G401 (cell line): Measurements from ENCODE around the gene KYAT1. TPM values are rescaled to one million over a fixed set of nuclear protein-coding genes. Genes with fewer than 3 reads are reported as not detected.

Experiments used
- DNase-seq: peaks from one replicate; pipeline ENCODE4 v3.0.0-alpha.2; 2015; ENCODE audit warnings: low spot score
- in situ Hi-C: cut with HindIII; loops from 2 replicates; pipeline ENCODE4 v1.10.0; 2016; ENCODE audit warnings: low sequenced_read_pairs, mixed read lengths
- total RNA-seq: library from RNA; depleted of rRNA; stranded (reverse); fragments of >200 nt; shearing (Covaris generic); gene quantifications from 2 replicates; pipeline ENCODE4 v1.2.3, GENCODE V29; 2014; rRNA removed

KYAT1 gene
- 10.5 and 14.8 TPM in 2 replicates for total RNA-seq

GRCh38 chr9:128881884-128882676, at the start of gene KYAT1, which contains the start of gene LRRC8A:
KYAT1 (minus strand) TSS chr9:128881950; CDS start chr9:128845405, 36,545 bp downstream.
LRRC8A (plus strand) TSS chr9:128882133; CDS start chr9:128907165, 25,032 bp downstream.
- DNase-seq: peak; percentile 97
- in situ Hi-C loops: no loop called here

DNA sequence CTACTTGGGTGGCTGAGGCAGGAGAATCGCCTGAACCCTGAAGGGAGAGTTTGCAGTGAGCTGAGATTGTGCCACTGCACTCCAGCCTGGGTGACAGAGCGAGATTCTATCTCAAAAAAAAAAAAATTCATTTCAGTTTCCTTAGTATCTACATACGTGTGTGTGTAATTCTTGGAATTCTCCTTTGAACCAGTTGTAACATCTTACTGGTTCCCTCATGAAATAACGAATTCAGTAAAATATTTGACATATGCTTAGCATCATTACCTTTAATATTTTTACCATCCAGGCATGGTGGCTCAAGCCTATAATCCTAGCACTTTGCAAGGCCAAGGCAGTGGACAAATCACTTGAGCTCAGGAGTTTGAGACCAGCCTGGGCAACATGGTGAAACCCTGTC, 47.8 kb upstream of the KYAT1 start:
- DNase-seq: no peak
- in situ Hi-C loops: no loop called here

DNA sequence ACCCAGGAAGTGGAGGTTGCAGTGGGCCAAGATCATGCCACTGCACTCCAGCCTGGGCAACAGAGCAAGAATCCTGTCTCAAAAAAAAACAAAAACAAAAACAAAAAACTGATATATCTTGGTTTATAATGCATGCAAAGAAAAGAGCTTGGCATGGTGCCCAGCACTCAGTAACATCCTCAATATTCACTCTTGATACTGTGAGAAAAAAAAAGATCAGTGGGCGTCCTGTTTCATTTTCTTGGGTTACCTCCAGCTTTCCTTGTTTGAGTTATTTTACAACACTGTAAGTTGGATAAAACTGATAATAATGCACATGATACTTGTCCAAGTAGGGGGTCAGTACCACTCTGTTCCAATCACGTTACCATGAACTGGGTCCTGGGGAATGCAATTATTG, 46.9 kb upstream of the KYAT1 start:
- in situ Hi-C loops: no loop called here
- no peak for DNase-seq

DNA sequence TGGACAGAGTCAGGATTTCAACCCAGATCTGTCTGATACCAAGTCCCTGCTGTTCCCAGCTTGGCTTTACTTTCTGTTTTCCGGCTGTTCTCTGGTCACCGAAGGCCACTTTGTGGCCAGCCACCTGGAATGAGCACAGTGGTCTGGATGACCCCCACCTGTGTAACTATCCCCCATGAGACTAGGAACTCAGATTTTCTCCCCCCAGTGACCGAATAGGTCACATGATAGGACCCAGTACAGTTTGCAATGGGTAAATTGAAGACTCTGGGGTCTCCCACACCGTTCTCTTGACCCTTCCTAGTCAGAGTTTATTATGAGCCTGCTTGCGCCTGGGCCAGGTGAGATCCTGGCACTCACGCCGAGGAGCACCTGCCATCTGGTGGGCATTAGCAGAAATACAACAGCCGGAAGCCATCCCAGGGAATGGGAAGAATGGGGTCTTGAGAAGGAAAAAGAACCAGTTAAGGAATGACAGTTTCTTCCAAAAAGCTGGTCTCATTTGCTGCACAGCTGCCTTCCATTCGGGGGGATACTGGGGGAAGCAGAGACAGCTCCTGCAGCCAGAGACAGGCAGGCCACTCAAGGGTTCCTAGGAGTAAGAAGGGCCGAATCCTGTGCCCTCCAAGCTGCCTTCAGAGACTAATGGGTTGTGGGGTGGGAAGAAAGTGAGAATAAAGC, 46.1 kb upstream of the KYAT1 start:
- in situ Hi-C loops: no loop called here

GRCh38 chr9:128923493-128923883, 41.7 kb upstream of the KYAT1 start:
- DNase-seq: no peak
- in situ Hi-C loops: no loop called here

More for the DNA sequence above, 46.1 kb upstream of the KYAT1 start:
- DNase-seq: peak; percentile 72

- in situ Hi-C loops: no loop called here
These were observed 40.4 kb upstream of the KYAT1 start for GRCh38 chr9:128921881-128922763.

GRCh38 chr9:128920381-128921058, 38.8 kb upstream of the KYAT1 start, which contains the start of gene PHYHD1:
PHYHD1 (plus strand) TSS chr9:128920982; CDS start chr9:128922324, 1,342 bp downstream.
- peak; percentile 46 for DNase-seq
- in situ Hi-C loops: no loop called here

More at GRCh38 chr9:128921881-128922763, 40.4 kb upstream of the KYAT1 start:
- peak; percentile 22 for DNase-seq

DNA sequence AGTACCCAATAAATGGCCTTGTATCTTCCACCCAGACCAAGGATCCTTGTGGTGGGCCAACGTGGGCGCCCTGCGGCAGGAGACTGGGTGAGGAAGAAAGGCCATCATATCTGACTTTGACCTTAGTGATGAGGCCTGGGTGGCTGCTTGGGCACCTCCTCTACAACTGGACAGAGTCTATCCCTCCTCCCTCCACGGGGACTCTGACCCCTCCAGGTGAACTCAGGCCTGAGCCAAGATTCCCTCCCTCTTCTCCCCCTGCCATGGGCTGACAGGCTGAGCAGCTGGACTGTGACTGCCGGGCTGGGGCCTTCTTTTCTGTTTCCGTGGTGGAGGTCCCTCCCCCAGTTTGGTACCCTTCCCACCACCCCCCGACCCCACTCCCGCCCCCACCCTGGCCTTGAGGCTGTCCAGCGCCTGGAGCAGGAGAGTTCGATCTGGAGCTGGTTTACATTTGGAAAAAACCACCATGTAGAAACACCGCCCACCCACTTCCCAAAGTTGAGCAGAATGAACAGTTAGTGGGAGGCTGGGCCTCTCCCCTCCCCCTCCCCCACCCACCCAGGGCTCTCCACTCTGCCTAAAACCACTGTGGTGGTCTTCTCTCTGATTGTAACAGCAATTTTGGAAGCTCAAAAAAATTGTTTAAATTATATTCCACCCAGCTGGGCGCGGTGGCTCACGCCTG, 37.8 kb upstream of the KYAT1 start:
- in situ Hi-C loops: no loop called here
- no peak for DNase-seq

GRCh38 chr9:128918921-128919320, 37.2 kb upstream of the KYAT1 start:
- in situ Hi-C loops: no loop called here
- no peak for DNase-seq

- peak; percentile 80 for DNase-seq
- in situ Hi-C loops: no loop called here
These were observed 35.5 kb upstream of the KYAT1 start for GRCh38 chr9:128917151-128917849.

DNA sequence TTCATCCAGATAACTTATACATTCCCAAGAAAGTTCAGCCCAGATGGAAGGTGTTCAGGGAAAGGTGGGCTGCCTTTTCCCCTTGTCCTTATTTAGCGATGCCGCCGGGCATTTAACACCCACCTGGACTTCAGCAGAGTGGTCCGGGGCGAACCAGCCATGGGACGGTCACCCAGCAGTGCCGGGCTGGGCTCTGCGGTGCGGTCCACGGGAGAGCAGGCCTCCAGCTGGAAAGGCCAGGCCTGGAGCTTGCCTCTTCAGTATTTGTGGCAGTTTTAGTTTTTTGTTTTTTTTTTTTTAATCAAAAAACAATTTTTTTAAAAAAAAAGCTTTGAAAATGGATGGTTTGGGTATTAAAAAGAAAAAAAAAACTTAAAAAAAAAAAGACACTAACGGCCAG, 35.0 kb upstream of the KYAT1 start:
- in situ Hi-C loops: no loop called here
- DNase-seq: no peak

GRCh38 chr9:128916204-128916603, 34.5 kb upstream of the KYAT1 start:
- peak; percentile 74 for DNase-seq
- in situ Hi-C loops: no loop called here

GRCh38 chr9:128913995-128914772, 32.4 kb upstream of the KYAT1 start:
- in situ Hi-C loops: no loop called here
- DNase-seq: no peak

DNA sequence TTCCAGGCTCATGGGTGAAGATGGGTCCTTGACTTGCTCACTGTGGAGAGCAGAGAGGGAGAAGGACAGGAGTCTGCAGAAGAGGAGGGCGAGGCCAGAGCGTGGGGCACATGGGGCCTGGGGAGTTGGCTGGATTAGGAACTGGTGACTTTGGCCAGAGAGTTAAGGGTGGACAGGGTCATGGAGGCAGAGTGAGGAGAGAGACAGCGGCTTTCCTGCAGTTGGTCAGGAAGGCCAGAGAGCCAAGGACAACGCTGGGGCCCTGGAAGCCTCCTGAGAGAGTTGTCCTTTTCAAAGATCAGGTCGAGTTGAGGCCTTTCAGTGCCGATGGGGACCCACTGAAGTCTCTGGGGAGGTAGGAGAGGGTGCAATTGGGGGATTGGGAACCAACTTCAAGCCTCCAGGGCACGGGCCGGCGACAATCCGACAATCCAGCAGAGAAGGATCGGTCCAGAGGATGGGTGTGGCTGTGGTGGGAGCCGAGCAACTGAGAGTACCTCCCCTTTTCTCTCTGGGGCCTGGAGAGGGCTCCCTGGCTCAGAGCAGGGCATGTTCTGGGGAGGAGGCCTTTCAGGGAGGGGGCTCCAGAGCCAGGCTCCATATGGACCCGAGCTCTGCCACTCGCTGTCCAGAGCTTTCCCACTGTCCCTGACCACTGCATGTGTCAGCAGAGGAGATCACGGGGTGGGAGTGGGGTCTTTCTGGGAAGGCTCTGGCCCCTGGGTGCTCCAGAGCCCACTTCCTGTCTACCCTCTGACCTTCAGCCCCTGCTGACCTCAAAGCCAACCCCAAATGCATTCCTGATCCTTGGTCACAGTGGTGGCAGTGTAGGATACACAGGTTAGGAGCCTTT, 31.5 kb upstream of the KYAT1 start:
- in situ Hi-C loops: no loop called here
- no peak for DNase-seq

GRCh38 chr9:128912270-128912853, 30.6 kb upstream of the KYAT1 start:
- in situ Hi-C loops: no loop called here
- no peak for DNase-seq

GRCh38 chr9:128911529-128912035, 29.8 kb upstream of the KYAT1 start:
- no peak for DNase-seq
- in situ Hi-C loops: no loop called here
